Panc1 (cell line): Measurements from ENCODE around the gene PTPA. TPM values are rescaled to one million over a fixed set of nuclear protein-coding genes. Genes with fewer than 3 reads are reported as not detected.

Experiments used
- ATAC-seq: fragments of 200-7000 bp; cut with Tn5 transposase; 2 replicates; pipeline ENCODE4 v1.9.1; 2020; ENCODE audit warnings: mild to moderate bottlenecking, moderate library complexity
- BruUV-seq: library from RNA; stranded (reverse); fragments of 400-500 nt; replicated peaks from 2 replicates; lab custom pipeline; 2021; lab: Mats Ljungman, UMichigan
- CTCF ChIA-PET: fragments of 300-600 bp; sonication (Branson Sonifier 250); formaldehyde crosslinking; loops from one replicate; lab custom pipeline; 2022; ENCODE audit warnings: antibody characterized with exemption; lab: Charles Lee
- POLR2A ChIA-PET: fragments of 300-600 bp; sonication (Branson Sonifier 250); formaldehyde crosslinking; loops from one replicate; lab custom pipeline; 2022; ENCODE audit warnings: antibody characterized with exemption; lab: Charles Lee
- DNase-seq: peaks from one replicate; pipeline ENCODE4 v3.0.0-alpha.2; 2010; ENCODE audit warnings: low read depth, low spot score
- H3K27ac ChIP-seq: 2 replicates; pipeline ENCODE4 v1.5.1; 2011; ENCODE audit warnings: mild to moderate bottlenecking, low read length, inconsistent platforms
- H3K27me3 ChIP-seq: fragments of 200-500 bp; sonication (Bioruptor generic); 2 replicates; pipeline ENCODE4 v1.6.0; 2014; ENCODE audit warnings: low read length, inconsistent platforms; ENCODE audit not compliant: control insufficient read depth, insufficient read depth
- H3K36me3 ChIP-seq: fragments of 200-500 bp; sonication (Bioruptor generic); 2 replicates; pipeline ENCODE4 v1.5.1; 2014; ENCODE audit warnings: inconsistent platforms, mild to moderate bottlenecking, low read length, moderate library complexity; ENCODE audit not compliant: control insufficient read depth, insufficient read depth
- H3K4me1 ChIP-seq: 2 replicates; pipeline ENCODE4 v1.5.1; 2011; ENCODE audit warnings: inconsistent platforms, mild to moderate bottlenecking, low read length, moderate library complexity; ENCODE audit not compliant: control insufficient read depth, insufficient read depth
- H3K4me3 ChIP-seq, 2 experiments: 2 replicates each; pipeline ENCODE4 v1.5.1; 2011 to 2012; ENCODE audit warnings: low read depth in 2 of 2, low read length in 2 of 2, mild to moderate bottlenecking in 2 of 2, inconsistent platforms in 1 of 2, moderate library complexity in 1 of 2
- H3K9me3 ChIP-seq: fragments of 200-500 bp; sonication (Bioruptor generic); 2 replicates; pipeline ENCODE4 v1.5.1; 2014; ENCODE audit warnings: low read depth, mild to moderate bottlenecking, inconsistent platforms, low read length, moderate library complexity; ENCODE audit not compliant: control insufficient read depth, insufficient read depth
- CTCF ChIP-seq: fragments of 450-650 bp; IDR thresholded peaks from 2 replicates; pipeline ENCODE4 v1.5.1; 2017; ENCODE audit warnings: mild to moderate bottlenecking
- POLR2AphosphoS5 ChIP-seq: IDR thresholded peaks from 2 replicates; pipeline ENCODE4 v1.6.1; 2012; ENCODE audit warnings: mild to moderate bottlenecking, low read depth, low read length, moderate library complexity
- REST ChIP-seq, 2 experiments: IDR thresholded peaks; 2 replicates each; pipeline ENCODE4 v1.6.1; 2011 to 2012; ENCODE audit warnings: low read depth in 2 of 2, control low read depth in 1 of 2, low read length in 1 of 2, mild to moderate bottlenecking in 1 of 2, moderate library complexity in 1 of 2; ENCODE audit not compliant: insufficient read depth in 1 of 2
- SIN3A ChIP-seq: IDR thresholded peaks from 2 replicates; pipeline ENCODE4 v1.6.1; 2012; ENCODE audit warnings: low read depth, mild to moderate bottlenecking, low read length, moderate library complexity, borderline replicate concordance; ENCODE audit not compliant: insufficient read depth
- TCF7L2 ChIP-seq: IDR thresholded peaks from 2 replicates; pipeline ENCODE4 v1.6.1; 2011; ENCODE audit warnings: mild to moderate bottlenecking, low read depth, low read length, inconsistent platforms
- in situ Hi-C: cut with HindIII; loops from 2 replicates; pipeline ENCODE4 v1.10.0; 2016; ENCODE audit warnings: low sequenced_read_pairs, low pct_unique_long_range_greater_than_20kb
- intact Hi-C: fragments of 100-400 bp; cut with micrococcal nuclease; formaldehyde crosslinking; loops from one replicate; pipeline ENCODE4 v1.10.0; 2022; ENCODE audit not compliant: unreplicated experiment
- total RNA-seq: library from RNA; stranded (reverse); gene quantifications from one replicate; pipeline ENCODE4 v1.2.1, GENCODE V29; 2021; ENCODE audit not compliant: unreplicated experiment

Gene PTPA
- total RNA-seq, 1 experiment from 2014 or later = 114 TPM

- Histone ChIP-seq H3K36me3 (no peaks in the 10 kb centered on the region), H3K27me3 (no peaks in the 10 kb centered on the region), H3K4me1 (peaks cover 29% of the 10 kb centered on the region), H3K27ac (peak overlapping the region; percentile 95), H3K9me3 (no peaks in the 10 kb centered on the region), H3K4me3 (peak overlapping the region; percentile 19 to 42)
- no peak for TF ChIP-seq SIN3A
- no peak for TF ChIP-seq TCF7L2
- no peak for TF ChIP-seq REST (IDR thresholded peaks at IDR 0.05; ENCODE audit: insufficient read depth in 1 of 2, low read depth in 2 of 2, low read length in 1 of 2)
- TF ChIP-seq CTCF = no peak
- no peak for TF ChIP-seq POLR2AphosphoS5
- in situ Hi-C loops (no loop called here), intact Hi-C loops (no loop called here)
- peak; percentile 15 for ATAC-seq
- ChIA-PET CTCF (interaction anchor here (0.6 to 2.1 kb wide), 4 partner anchors 34 to 947 kb away, joined by 4 to 14 read pairs (median 4); no protein-coding TSS in a partner anchor), POLR2A (interaction anchor here (0.6 to 0.7 kb wide), 3 partner anchors 34 to 273 kb away, joined by 3 to 9 read pairs (median 3); no protein-coding TSS in a partner anchor)
- no peak for DNase-seq
- no TSS peak for BruUV-seq
Measured at GRCh38 chr9:129140397-129141065, 29.3 kb downstream of the PTPA start.

DNA sequence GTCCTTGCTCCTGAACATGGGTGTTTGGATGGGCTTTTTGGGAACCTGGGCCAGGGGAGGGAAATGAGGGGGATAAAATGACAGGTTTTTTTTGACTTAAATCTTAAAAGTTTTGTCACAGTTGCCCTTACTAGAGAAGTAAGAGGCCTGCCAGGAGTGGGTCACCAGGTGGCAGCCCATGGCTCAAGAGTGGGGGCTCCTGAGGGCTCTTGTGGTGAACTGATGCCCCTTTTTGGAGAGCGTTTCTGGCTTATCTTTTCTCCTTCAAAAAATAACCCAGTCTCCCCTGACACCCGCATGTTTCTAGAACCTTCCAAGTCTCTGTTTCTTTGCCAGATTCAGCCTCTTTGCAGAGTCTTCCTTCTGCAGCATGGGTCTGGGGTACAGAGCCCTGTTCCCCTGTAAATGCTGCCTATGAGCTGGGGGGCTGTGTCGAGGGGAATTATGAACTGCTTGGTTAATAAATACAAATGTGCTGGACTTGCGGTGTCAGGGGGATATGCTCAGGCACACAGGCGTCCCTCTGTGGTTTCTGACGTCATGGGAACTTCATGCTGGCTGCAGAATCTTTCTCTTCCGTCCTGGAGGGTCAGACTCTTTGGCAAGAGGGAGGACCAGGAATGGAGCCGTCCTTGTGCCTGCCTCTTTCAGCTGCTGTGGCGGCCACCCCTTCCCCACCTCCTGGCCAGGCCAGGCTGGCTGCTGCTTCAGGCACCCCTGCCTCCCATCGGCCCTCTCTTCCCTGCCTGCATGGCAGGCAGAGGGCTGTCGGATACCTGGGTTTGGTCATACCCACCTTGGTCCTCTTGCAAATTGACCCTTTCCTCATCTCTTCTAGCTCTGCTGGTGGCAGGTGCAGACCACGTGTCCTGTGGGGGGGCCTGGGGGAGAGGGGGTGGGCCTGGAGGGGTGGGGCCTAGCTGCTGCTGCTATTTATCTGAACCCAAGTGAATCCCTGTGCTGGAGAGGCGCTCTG, 30.1 kb downstream of the PTPA start:
- in situ Hi-C loops = no loop called here
- no peak for DNase-seq

More for the DNA sequence above, 30.1 kb downstream of the PTPA start:
- Histone ChIP-seq H3K9me3 (no peaks in the 10 kb centered on the region), H3K36me3 (no peaks in the 10 kb centered on the region), H3K4me1 (peaks cover 34% of the 10 kb centered on the region), H3K27me3 (no peaks in the 10 kb centered on the region), H3K27ac (peak overlapping the region; percentile 25), H3K4me3 (peak overlapping the region in 1 of 2 experiments; percentile 14; a peak in 1 of 4 replicates)
- no peak for ATAC-seq
- no peak for TF ChIP-seq SIN3A
- no peak for TF ChIP-seq TCF7L2
- TF ChIP-seq CTCF = no peak
- TF ChIP-seq POLR2AphosphoS5 = no peak
- TF ChIP-seq REST (IDR thresholded peaks at IDR 0.05; ENCODE audit: insufficient read depth in 1 of 2, low read depth in 2 of 2, low read length in 1 of 2) = no peak
- ChIA-PET CTCF (interaction anchor here (0.6 to 1.1 kb wide), 3 partner anchors 23 to 40 kb away, joined by 3 to 4 read pairs (median 3); no protein-coding TSS in a partner anchor), POLR2A (no interaction called here)
- intact Hi-C loops = no loop called here
- no TSS peak for BruUV-seq
